Subcutaneous adipose tissue (tissue), 4 donors: ENCODE data around the gene ZNF71. TPM values are rescaled to one million over a fixed set of nuclear protein-coding genes. Genes with fewer than 3 reads are reported as not detected.

Source experiments
- total RNA-seq, 4 donors: library from RNA; depleted of rRNA; stranded (reverse); fragments of >200 nt; gene quantifications; one replicate each; pipeline ENCODE4 v1.1.0, GENCODE V29; 2016
- TF ChIP-seq, protein P1 (sequence below): fragments of 450-650 bp; IDR thresholded peaks from one replicate; pipeline ENCODE4 v1.5.1; 2016; ENCODE audit warnings: low read depth, mild to moderate bottlenecking, control low read depth, antibody characterized with exemption, moderate library complexity

ZNF71 gene
- total RNA-seq, 4 donors from 2014 or later: 5.1 to 9.0 (median 7.9) TPM

DNA sequence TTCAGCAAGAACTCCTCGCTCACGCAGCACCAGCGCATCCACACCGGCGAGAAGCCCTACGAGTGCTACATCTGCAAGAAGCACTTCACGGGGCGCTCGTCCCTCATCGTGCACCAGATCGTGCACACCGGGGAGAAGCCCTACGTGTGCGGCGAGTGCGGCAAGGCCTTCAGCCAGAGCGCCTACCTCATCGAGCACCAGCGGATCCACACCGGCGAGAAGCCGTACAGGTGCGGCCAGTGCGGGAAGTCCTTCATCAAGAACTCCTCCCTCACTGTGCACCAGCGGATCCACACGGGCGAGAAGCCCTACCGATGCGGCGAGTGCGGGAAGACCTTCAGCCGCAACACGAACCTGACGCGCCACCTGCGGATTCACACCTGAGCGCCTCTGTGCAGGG is 27.3 kb downstream of the ZNF71 start:
- TF ChIP-seq, protein P1, sequence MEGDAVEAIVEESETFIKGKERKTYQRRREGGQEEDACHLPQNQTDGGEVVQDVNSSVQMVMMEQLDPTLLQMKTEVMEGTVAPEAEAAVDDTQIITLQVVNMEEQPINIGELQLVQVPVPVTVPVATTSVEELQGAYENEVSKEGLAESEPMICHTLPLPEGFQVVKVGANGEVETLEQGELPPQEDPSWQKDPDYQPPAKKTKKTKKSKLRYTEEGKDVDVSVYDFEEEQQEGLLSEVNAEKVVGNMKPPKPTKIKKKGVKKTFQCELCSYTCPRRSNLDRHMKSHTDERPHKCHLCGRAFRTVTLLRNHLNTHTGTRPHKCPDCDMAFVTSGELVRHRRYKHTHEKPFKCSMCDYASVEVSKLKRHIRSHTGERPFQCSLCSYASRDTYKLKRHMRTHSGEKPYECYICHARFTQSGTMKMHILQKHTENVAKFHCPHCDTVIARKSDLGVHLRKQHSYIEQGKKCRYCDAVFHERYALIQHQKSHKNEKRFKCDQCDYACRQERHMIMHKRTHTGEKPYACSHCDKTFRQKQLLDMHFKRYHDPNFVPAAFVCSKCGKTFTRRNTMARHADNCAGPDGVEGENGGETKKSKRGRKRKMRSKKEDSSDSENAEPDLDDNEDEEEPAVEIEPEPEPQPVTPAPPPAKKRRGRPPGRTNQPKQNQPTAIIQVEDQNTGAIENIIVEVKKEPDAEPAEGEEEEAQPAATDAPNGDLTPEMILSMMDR: no peak

DNA sequence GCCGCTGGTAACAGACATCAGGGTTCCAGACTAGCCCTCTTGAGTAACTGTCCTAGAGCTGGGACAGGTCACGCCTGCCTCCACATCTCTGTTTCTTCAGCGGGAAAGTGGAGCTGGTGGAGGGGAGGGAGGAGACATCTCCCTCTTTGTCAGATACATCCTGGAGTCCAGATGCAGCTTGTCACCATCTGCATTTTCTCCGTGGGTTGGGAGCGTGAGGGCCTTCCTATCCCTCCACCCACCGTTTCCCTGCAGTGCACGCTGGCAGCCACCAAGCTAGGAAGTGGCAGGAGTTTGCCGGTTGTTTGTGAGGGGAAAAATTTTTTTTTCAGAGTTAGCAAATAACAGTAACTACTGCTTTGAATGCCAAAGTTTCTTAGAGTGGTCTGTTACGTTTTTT is 27.9 kb downstream of the ZNF71 start:
- TF ChIP-seq, protein P1: no peak

DNA sequence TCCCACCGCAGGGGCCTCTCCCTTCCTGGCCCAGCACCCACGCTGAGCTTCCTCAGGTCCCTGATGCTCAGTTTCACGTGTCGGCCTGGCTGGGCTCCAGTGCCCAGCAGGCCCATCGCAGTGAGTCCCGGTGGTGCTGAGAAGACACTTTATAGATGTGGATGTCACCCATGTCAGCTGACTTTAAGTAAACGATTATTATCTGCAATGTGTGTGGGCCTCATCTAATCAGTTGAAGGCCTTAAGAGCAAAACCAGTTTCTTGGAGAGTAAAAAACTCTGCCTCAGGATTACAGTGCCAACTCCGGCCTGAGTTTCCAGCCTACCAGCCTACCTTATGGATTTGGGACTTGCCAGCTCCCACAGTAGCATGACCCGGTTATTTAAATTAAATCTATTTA is 30.6 kb downstream of the ZNF71 start:
- TF ChIP-seq, protein P1: no peak

DNA sequence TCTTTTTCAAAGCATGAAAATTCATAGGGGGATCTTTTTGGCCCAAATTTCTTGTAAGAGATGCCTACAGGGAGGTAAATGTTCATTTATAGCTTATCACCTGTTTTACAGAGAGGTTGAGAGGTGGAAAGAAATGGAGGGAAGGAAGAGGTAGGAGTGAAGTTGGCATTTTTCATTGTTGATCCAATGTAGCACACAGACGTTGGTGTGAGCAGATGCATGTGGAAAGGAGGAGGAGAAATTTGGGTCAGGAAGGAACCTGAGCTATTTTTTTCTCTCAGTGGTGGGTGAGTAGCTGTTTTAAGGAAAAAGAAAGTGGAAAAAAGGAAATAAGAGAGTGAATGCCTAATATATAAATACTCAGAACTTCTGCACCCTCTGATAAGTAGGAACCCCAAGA is 37.9 kb downstream of the ZNF71 start:
- TF ChIP-seq, protein P1: no peak

DNA sequence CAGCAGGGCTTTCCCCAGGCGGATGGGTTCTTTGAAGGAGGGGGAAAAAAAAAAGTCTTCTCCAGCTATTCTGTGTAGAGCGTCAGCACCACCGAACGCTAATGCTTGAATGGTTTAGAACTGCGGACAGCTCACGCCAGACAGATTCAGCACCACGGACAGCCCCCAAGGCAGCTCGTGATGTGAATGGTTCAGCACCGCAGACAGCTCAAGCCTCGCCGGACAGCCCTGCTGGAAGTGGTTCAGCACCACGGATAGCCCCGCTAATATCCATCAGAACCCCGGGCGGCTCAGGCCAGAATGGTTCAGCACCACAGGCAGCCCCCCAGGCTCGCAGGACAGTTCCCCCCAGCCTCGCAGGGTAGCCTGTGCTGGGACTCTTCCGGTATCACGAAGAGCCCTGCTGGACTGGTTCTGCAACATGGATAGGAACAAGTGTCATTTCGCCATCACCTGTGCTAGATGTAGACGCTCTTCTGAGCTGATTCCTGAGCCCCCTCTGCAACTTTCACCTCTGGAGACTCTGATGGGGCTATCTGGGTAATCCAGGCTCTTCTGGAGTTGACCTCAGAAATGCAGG is 43.0 kb downstream of the ZNF71 start:
- TF ChIP-seq, protein P1: no peak

DNA sequence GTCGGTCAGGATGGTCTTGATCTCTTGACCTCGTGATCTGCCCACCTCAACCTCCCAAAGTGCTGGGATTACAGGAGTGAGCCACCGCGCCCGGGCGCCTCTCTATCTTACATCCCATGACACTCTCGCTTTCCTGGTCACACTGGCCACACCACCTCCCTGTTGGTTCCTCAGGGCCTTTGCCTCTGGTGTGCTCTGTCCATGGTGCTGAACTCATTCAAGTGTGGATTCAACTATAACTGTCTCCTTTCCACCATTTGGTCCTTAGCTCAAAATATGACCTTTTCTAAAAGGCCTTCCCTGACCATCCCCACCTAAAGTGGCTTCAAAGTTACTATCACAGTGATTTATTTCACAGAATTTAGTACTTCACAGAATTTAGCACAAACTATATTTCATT is 44.1 kb downstream of the ZNF71 start:
- TF ChIP-seq, protein P1: no peak

DNA sequence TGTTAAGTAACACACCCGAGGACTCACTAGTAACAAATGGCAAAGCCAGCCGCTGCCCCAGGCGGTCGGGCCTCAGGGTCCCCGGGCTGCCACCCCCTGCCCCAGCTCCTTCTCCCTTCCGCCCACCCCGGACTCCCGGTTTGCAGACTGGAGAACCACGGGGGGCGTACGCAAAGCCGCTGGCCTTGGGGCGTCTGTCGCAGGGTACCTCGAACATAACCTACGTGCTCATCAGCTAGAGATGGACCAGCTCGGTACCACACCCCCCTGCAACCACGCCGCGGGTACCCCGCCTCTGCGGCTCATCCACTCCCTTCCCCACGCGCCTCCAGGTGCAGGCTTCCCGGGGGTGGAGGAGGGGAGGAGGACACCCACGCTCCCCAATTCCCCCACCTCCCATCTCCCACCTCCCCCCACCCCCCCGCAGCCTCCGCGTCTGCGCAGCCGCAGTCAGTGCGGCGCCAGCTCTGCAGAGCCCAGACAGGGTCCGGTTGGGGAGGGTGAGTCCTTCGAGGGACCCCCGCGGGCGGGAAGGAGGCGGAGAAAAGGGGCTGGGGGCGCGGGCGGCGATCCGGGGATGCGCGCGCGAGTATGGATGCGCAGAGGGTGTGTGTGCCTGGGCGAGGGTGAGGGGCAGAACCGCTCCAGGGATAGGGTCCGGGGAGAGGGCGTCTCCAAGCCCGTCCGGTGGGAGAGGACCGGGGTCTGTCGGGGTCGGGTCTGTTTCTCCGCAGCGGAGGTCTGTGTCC is 47.8 kb downstream of the ZNF71 start, which contains the start of gene SMIM17:
Gene SMIM17, plus strand, starts transcription at position 449 of the 749 bp plus-strand sequence. CDS start 2,509 bp downstream, outside the sequence.
- TF ChIP-seq, protein P1: no peak
